HK-2 (cell line): ENCODE results near the gene PDZD11.
A peak's percentile ranks its signal among the peaks of the same experiment; 100 is the strongest.
"Not testable (repeated sequence)": the region's sequence is repeated elsewhere in the genome, so short reads cannot be mapped to it uniquely, and the experiment has no call there.

Source experiments
- DNase-seq: peaks from one replicate; pipeline ENCODE4 v3.0.0-alpha.2; 2018; ENCODE audit not compliant: unreplicated experiment

Gene PDZD11

GRCh38 chrX:70289793-70290770 is at the start of gene PDZD11, which contains the start of gene KIF4A:
Gene PDZD11 (minus strand): TSS chrX:70289927. CDS start chrX:70289341, 586 bp downstream.
Gene KIF4A (plus strand): TSS chrX:70290104. CDS start chrX:70290459, 355 bp downstream.
- peak; percentile 88 for DNase-seq

- DNase-seq, result no peak
These were observed 48.6 kb upstream of the PDZD11 start for GRCh38 chrX:70338290-70338689.

- DNase-seq, result no peak
These were observed 47.0 kb upstream of the PDZD11 start for GRCh38 chrX:70336767-70337166.

GRCh38 chrX:70332600-70332999 is 42.9 kb upstream of the PDZD11 start:
- no peak for DNase-seq

GRCh38 chrX:70331161-70331560 is 41.4 kb upstream of the PDZD11 start:
- no peak for DNase-seq

- DNase-seq, result no peak
These were observed 34.6 kb upstream of the PDZD11 start for GRCh38 chrX:70324326-70324725.

GRCh38 chrX:70323628-70324027 is 33.9 kb upstream of the PDZD11 start:
- DNase-seq, result not testable (repeated sequence)

- no peak for DNase-seq
These were observed 33.1 kb upstream of the PDZD11 start for GRCh38 chrX:70322784-70323183.

- DNase-seq, result no peak
These were observed 23.8 kb upstream of the PDZD11 start for GRCh38 chrX:70313503-70313902.

- no peak for DNase-seq
These were observed 12.0 kb upstream of the PDZD11 start for GRCh38 chrX:70301716-70302115.

GRCh38 chrX:70293621-70294020 is 3.9 kb upstream of the PDZD11 start:
- no peak for DNase-seq

- DNase-seq, result no peak
These were observed 3.1 kb upstream of the PDZD11 start for GRCh38 chrX:70292788-70293187.

GRCh38 chrX:70289168-70289792 is 447 bp downstream of the PDZD11 start:
- no peak for DNase-seq

- no peak for DNase-seq
These were observed 7.8 kb downstream of the PDZD11 start, which contains the start of gene RAB41 for GRCh38 chrX:70281951-70282350. Gene RAB41 (plus strand): TSS chrX:70282172. CDS start chrX:70282218, 46 bp downstream.

GRCh38 chrX:70280573-70280972 is 9.2 kb downstream of the PDZD11 start:
- no peak for DNase-seq

- no peak for DNase-seq
These were observed 10.6 kb downstream of the PDZD11 start for GRCh38 chrX:70279081-70279480.

- not testable (repeated sequence) for DNase-seq
These were observed 15.7 kb downstream of the PDZD11 start for GRCh38 chrX:70274029-70274428.

GRCh38 chrX:70268034-70268433 is 21.7 kb downstream of the PDZD11 start, which contains the start of gene ARR3:
Gene ARR3 (plus strand): TSS chrX:70268334. CDS start chrX:70269386, 1,052 bp downstream.
- no peak for DNase-seq

GRCh38 chrX:70264784-70265183 is 24.9 kb downstream of the PDZD11 start:
- no peak for DNase-seq

- peak; percentile 42 for DNase-seq
These were observed 26.7 kb downstream of the PDZD11 start for GRCh38 chrX:70262952-70263567.

GRCh38 chrX:70260104-70260503 is 29.6 kb downstream of the PDZD11 start, which contains the start of gene P2RY4:
Gene P2RY4 (minus strand): TSS chrX:70260204. CDS start chrX:70259624, 580 bp downstream.
- no peak for DNase-seq
